OCI-LY3 (cell line): Measurements from ENCODE around the gene EFHC1.

Experiments used
- H2AFZ ChIP-seq: fragments of 200-600, 300-600 bp; shearing (Covaris generic); 2 replicates; pipeline ENCODE4 v1.6.0; 2014; ENCODE audit warnings: antibody characterized with exemption, low read depth, low read length
- H3K27ac ChIP-seq: fragments of 200-600, 300-600 bp; sonication (generic); 2 replicates; pipeline ENCODE4 v1.5.1; 2014; ENCODE audit warnings: mild to moderate bottlenecking, low read length, moderate library complexity, mixed read lengths
- H3K27me3 ChIP-seq: fragments of 200-600, 300-600 bp; sonication (generic); 2 replicates; pipeline ENCODE4 v1.6.1; 2014; ENCODE audit warnings: low read depth, low read length, mixed read lengths
- H3K36me3 ChIP-seq: fragments of 200-600, 300-600 bp; sonication (generic); replicated peaks from 2 replicates; pipeline ENCODE3; 2014; ENCODE audit warnings: low read depth, low read length, mixed read lengths
- H3K4me1 ChIP-seq: fragments of 300-600, 200-600 bp; sonication (generic); 2 replicates; pipeline ENCODE4 v1.6.1; 2014; ENCODE audit warnings: low read length, mixed read lengths
- H3K4me2 ChIP-seq: fragments of 200-600, 300-600 bp; sonication (generic); 2 replicates; pipeline ENCODE4 v1.6.1; 2014; ENCODE audit warnings: low read length, mixed read lengths
- H3K4me3 ChIP-seq: fragments of 300-600, 200-600 bp; sonication (generic); 2 replicates; pipeline ENCODE4 v1.5.1; 2014; ENCODE audit warnings: antibody characterized with exemption, mild to moderate bottlenecking, low read length, moderate library complexity
- H3K79me2 ChIP-seq: fragments of 300-600, 200-600 bp; shearing (Covaris generic); 2 replicates; pipeline ENCODE4 v1.6.1; 2014; ENCODE audit warnings: mild to moderate bottlenecking, low read length, mixed read lengths
- H3K9ac ChIP-seq: fragments of 300-600, 200-600 bp; shearing (Covaris generic); 2 replicates; pipeline ENCODE4 v1.6.0; 2014; ENCODE audit warnings: mild to moderate bottlenecking, low read length, moderate library complexity
- H3K9me3 ChIP-seq: fragments of 200-600, 300-600 bp; shearing (Covaris generic); 2 replicates; pipeline ENCODE4 v1.6.1; 2014; ENCODE audit warnings: low read length, mixed read lengths; ENCODE audit not compliant: insufficient read depth
- H4K20me1 ChIP-seq: fragments of 200-600, 300-600 bp; sonication (generic); 2 replicates; pipeline ENCODE4 v1.6.1; 2016; ENCODE audit warnings: low read length, mixed read lengths; ENCODE audit not compliant: insufficient read depth
- CTCF ChIP-seq: fragments of 200-600, 300-600 bp; sonication (generic); IDR thresholded peaks from 2 replicates; pipeline ENCODE4 v1.5.1; 2014; ENCODE audit warnings: antibody characterized with exemption, low read length, low read depth
- EZH2phosphoT487 ChIP-seq: fragments of 200-600 bp; shearing (Covaris generic); IDR thresholded peaks from 2 replicates; pipeline ENCODE4 v1.6.1; 2018; ENCODE audit warnings: antibody characterized with exemption, mixed run types, low read depth

The EFHC1 gene

GRCh38 chr6:52537001-52537753, 117.0 kb downstream of the EFHC1 start:
- Histone ChIP-seq H3K36me3 (peaks cover 7% of the 10 kb centered on the region), H3K4me1 (peaks cover 40% of the 10 kb centered on the region), H3K27me3 (no peaks in the 10 kb centered on the region), H4K20me1 (no peaks in the 10 kb centered on the region), H3K4me3 (peak overlapping the region; percentile 45), H3K27ac (peak overlapping the region; percentile 32), H3K9me3 (no peaks in the 10 kb centered on the region), H3K9ac (peak overlapping the region; percentile 28; the same call in 1 of the 2 replicates), H2AFZ (no peak overlapping the region), H3K4me2 (peak overlapping the region; percentile 59), H3K79me2 (peaks cover 50% of the 10 kb centered on the region)
- TF ChIP-seq CTCF (no peak), EZH2phosphoT487 (no peak)

GRCh38 chr6:52538252-52538900, 118.2 kb downstream of the EFHC1 start:
- H3K4me3 ChIP-seq = no peak overlapping the region; the same call in 1 of the 2 replicates
- no peaks in the 10 kb centered on the region for H3K9me3 ChIP-seq
- no peaks in the 10 kb centered on the region for H3K27me3 ChIP-seq
- peak overlapping the region; percentile 59 for H3K4me2 ChIP-seq
- peak overlapping the region; percentile 32; the same call in 1 of the 2 replicates for H3K27ac ChIP-seq
- H4K20me1 ChIP-seq = no peaks in the 10 kb centered on the region
- peaks cover 55% of the 10 kb centered on the region for H3K79me2 ChIP-seq
- peaks cover 44% of the 10 kb centered on the region for H3K4me1 ChIP-seq
- peaks cover 7% of the 10 kb centered on the region for H3K36me3 ChIP-seq
- TF ChIP-seq CTCF = no peak
- no peak for TF ChIP-seq EZH2phosphoT487
- H2AFZ ChIP-seq = no peak overlapping the region
- H3K9ac ChIP-seq = peak overlapping the region; percentile 28; the same call in 1 of the 2 replicates

- Histone ChIP-seq H3K36me3 (peaks cover 7% of the 10 kb centered on the region), H3K27ac (no peak overlapping the region), H3K4me2 (no peak overlapping the region), H3K79me2 (peaks cover 60% of the 10 kb centered on the region), H3K4me3 (no peak overlapping the region), H3K4me1 (peaks cover 50% of the 10 kb centered on the region), H2AFZ (no peak overlapping the region), H3K9ac (no peak overlapping the region), H3K9me3 (no peaks in the 10 kb centered on the region), H3K27me3 (no peaks in the 10 kb centered on the region), H4K20me1 (no peaks in the 10 kb centered on the region)
- TF ChIP-seq CTCF (no peak), EZH2phosphoT487 (no peak)
Measured at GRCh38 chr6:52538901-52539354, 118.8 kb downstream of the EFHC1 start.

- Histone ChIP-seq H3K36me3 (peaks cover 9% of the 10 kb centered on the region), H3K9me3 (no peaks in the 10 kb centered on the region), H3K27ac (no peak overlapping the region), H2AFZ (no peak overlapping the region), H3K4me3 (no peak overlapping the region), H3K4me1 (peaks cover 57% of the 10 kb centered on the region), H4K20me1 (no peaks in the 10 kb centered on the region), H3K79me2 (peaks cover 67% of the 10 kb centered on the region), H3K4me2 (no peak overlapping the region), H3K9ac (no peak overlapping the region), H3K27me3 (no peaks in the 10 kb centered on the region)
- TF ChIP-seq EZH2phosphoT487 = no peak
- TF ChIP-seq CTCF = no peak
Measured at GRCh38 chr6:52539607-52540006, 119.5 kb downstream of the EFHC1 start.
